ENCODE measurements around the gene STARD3.

Gene STARD3

DNA sequence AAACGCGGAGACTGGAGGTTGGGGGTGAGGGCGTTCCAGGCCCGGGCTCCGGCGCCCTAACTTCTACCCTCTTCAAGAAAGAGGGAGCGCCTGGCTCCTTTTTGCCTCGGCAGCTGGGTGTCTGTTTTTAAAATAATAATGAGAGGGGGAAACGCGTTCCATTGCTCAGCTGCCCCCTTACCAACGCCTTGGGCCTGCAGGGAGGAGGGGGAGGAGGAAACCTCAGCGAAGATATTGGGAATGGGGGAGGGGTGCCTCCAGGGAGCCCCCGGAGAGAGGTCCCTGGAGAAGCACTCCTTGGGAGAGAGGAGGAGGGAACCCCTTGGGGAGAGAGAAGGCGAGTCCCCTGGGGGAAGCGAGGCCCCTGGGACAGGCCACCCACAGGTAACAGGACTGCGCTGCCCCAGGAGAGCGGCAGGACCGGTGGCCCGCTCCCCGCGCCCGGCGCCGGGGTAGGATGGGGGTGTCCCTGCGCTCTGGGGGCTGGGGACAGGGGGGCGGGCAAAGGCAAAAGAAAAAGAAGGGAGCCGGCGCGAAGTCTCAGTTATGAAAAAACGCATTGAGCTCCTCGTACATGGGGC is 31.9 kb upstream of the STARD3 start:
- no peak for DNase-seq

DNA sequence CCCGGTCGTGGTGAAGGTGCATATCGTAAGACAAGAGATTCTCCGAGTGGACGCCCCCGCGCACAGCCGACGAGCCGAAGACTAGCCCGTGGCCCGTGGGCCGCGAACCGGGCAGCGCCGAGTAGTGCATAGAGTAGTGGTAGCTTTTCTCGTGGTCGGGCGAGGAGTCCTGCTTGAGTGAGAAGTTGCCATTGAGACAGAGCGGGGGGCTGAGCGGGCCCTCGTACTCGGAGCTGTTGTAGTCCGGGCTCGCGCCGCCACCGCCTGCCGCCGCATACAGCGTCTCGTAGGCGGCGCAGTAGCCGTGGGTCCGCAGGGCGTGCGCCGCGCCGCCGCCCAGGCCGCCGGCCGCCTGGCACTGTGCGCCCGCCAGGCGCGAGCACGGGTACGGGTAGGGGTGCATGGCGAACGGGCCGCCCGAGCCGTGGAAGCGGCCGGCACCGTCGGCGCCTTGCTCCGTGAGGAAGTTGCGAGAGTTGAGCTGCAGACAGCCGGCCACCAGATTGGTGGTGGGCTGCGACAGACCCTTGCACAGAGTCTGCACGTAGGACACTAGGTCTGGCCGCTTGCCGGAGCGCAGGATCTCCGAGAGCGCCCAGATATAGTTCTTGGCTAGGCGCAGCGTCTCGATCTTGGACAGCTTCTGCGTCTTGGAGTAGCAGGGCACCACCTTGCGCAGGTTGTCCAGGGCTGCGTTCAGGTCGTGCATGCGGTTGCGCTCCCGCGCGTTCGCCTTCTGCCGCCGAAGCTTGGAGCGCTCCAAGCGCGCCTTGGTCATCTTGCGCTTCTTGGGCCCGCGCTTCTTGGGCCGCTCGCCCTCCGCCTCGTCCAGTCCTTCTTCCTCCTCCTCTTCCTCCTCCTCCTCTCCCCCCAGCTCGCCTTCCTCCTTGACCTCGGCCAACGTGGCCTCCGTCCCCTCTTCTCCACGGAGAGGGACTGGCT is 31.2 kb upstream of the STARD3 start:
- DNase-seq, result no peak

- DNase-seq, result no peak
Measured at GRCh38 chr17:39606434-39607056, 30.4 kb upstream of the STARD3 start.

GRCh38 chr17:39607057-39607850 is 29.7 kb upstream of the STARD3 start:
- DNase-seq, result no peak

DNA sequence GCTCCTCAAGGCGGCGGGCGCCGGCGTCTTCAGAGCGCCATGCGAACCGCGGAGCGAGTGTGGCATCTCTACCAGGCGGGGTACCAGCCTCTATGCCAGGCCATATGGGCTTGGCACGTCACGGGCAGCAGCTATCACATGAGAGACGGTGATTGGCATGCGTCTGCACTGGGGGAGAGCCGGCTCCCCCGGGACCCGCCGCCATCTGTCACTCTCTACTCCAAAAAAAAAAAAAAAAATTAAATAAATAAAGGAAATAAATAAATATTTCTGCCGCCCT is 29.2 kb upstream of the STARD3 start, which contains the start of gene NEUROD2:
NEUROD2 (minus strand) TSS at position 70 of the 280 bp plus-strand sequence. CDS start 1,321 bp downstream, outside the sequence.
- DNase-seq, result no peak

GRCh38 chr17:39608142-39608981 is 28.6 kb upstream of the STARD3 start:
- DNase-seq, result no peak

GRCh38 chr17:39609416-39610025 is 27.4 kb upstream of the STARD3 start:
- no peak for DNase-seq

GRCh38 chr17:39611401-39612112 is 25.4 kb upstream of the STARD3 start:
- DNase-seq, result no peak

DNA sequence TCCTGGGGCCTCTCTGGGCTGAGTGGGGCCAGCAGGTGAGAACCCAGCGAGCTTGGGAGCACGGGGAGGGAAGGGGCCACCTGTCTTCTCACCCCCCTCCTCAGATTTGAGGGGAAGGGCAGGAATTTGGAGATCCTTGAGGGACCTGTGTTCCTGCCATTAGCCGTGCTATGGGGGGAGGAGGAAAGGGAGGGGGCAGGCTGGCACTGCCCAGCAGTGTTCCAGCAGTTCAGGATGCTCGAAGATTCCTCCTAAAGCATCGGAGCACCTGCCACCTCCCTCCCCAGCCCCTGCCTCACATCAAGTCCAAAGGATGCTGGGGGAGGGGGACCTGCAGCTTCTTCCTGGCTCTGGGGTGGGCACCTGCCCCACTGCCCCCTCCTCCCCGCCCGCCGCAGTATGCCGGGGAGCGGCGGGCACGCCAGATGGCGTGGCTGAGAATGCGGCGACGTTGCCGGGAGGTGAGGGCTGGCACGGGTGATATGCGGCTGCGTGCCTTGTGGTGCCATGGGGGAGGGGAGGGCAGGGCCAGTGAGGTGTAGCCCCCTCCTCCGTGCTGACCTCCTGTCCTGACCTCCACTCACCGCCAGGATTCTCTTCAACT is 24.6 kb upstream of the STARD3 start:
- no peak for DNase-seq

DNA sequence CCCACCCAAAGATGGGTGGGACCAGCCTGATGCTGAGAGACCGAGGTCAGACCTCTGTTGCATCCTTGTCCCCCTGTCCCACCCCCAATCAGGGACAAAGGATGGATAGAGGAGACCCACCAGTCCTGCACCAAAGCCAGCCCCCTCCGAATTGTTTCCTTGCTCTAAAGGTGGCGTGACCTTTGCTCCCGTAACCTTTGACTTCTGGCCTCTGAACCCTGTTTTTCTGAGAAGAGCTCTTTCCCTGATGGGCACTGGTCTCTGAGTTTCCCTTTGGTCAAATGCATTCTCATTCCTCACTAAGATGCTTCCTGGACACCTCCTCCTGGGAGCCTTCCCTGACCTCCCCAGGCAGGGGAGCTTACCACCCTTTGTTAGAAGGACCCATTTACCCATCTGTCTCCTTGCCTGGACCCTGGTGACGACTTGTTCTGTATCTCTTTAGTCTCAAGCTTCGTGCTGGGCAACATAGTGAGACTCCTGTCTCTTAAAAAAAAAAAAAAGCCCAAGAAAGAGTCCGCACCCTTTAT is 23.9 kb upstream of the STARD3 start:
- no peak for DNase-seq

- no peak for DNase-seq
Measured at GRCh38 chr17:39614545-39615157, 22.3 kb upstream of the STARD3 start.

DNA sequence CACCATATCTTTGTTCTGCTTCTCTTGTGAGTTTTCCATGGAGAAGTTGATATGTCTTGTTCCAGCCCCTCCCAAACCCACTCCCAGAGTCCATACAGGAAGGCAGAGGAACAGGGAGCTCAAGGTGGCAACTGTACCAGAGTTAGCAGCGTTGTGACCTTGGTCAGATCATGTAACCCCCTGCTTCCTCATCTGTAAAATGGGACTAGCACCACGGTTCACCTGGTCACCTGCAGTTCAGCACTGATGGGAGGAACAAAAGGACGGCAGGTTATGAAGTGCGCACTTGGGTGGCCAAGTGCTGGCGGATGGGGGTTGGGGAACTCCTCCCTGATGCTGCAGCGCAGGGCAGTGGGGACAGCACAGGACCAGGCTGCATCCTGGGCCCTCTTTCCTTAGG is 21.5 kb upstream of the STARD3 start:
- no peak for DNase-seq

DNA sequence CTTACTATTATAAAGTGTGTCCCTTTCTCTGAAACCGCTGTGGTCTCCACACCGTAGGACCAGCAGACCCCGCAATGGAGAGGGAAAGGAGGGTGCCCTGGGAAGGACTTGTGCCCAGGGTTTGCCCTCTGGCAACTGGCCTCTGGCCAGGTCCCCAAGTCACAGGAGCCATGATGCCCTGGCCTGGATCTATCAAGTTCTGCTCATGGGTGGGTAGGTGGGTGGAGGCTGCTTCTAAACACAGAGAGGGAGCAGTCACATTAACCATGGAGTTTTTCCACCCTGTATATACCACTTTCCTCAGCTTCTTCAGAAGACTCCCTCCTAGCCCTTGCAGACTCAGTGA is 19.9 kb upstream of the STARD3 start:
- no peak for DNase-seq

DNA sequence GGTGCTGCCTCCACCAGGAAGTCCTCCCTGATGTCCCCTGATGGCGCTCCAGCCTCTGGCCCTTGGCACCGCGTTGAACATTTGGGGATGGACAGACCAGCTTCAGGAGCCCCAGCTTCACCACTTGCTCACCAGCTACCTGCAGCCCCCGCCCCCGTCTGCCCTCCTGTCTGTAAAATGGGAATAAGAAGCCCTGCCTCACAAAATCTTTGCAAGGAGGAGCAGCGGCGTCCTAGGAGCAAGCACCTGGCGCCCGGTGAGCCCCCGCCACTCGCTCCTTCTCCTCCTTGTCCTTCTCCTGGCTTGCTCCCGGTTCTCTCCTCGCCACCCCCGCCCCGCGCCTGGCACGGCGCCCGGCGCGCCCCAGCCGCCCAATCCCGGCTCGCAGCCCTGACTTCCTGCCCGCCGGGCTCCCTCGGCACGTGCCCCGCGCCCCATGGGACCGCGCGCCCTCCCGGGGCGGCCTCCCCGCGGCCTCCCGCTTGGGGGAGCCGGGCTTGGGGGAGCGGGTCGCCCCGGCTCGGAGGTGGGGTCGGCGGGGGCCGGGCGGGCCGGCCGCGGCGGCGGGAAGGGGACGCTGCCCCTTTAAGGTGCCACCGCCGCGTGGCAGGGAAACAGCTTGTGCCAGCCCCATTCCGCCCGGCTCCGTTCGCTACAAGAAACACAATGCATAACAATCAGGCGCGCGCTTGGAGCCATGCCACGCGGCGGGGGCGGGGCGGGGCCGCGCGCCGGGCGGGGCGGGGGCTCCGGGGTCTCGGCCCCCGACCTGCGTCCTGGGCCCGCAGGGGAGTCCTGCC is 19.3 kb upstream of the STARD3 start:
- peak; percentile 51 for DNase-seq

DNA sequence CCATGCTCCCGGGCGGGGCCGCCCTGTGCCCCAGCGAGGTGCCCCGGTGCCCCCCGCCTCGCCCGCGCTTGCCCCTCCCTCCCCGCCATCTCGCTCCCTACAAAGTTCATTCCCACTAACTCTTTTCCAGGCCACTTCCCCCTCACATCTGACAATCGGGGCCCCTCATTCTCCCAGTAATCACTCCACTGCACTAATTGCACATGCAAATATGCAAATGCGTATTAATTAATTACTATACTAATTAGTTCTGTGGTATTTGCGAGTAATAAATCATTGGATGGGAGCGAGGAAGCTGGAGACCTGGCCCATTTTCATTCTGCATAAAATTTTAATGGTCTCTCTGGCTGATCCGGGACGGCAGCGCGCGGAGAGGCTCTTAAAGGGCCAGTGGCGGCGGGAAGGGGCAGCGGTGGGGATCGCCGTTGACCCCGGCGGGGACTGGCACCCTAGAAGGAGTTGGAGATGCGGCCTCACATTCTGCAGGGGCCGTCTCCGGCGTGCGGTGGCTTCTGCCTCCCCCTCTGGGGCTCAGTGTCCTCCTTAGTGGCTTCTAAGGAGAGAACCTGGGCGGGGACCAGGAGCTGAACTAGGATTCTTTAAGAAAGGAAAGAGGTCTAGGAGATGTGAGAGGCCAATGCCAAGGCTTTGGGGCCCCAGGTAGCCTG is 18.6 kb upstream of the STARD3 start:
- no peak for DNase-seq

DNA sequence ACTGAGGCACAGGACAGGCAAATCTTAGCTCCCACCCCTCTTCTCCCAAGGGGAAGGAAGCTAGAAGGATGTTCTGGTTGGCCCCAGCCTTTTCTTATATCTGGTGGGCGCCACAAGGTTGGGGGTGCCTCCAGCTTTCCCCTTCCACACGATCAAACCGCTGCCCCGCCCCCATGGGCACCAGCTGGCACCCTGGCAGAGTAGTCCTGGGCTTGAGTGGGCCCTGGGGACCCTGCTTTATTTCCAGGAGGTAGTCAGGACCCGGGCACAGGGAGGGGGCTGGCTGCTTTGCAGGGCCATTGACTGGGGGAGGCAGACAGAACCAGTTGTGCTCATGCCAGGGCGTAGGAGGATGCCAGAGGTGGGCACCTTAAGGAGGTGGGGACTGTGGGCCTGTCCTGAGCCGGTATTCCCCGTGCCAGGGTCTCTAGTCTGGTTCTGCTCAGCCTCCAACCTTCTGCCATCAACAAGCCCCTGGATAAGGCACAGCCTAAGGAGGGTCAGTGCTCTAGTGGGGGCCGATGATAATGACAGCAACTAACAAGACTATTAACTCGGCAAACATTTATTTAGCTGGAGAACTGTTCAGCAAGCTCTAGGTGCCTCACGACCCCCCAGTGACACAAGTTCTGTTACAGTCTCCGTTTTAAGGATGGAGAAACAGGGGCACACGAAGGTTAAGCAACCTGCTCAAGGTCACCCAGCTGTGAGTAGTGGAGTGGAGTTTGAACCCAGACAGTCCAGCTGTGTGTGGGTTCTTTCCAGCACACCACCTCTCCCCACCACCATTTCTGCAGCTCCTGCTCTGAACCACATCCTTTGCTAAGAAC is 17.8 kb upstream of the STARD3 start:
- no peak for DNase-seq

GRCh38 chr17:39619786-39620101 is 17.2 kb upstream of the STARD3 start:
- DNase-seq, result no peak

Data from CD4-positive, alpha-beta T cell treated with Interleukin-17A for 1 hour (primary cell).